HCT116 (cell line): Measurements from ENCODE around the gene FEV.

Source experiments
- CEBPB ChIP-seq: IDR thresholded peaks from 2 replicates; pipeline ENCODE4 v1.6.1; 2012; ENCODE audit warnings: low read depth
- CTCF ChIP-seq, 3 experiments: fragments of 200-600 bp in 1 of 3; sonication (generic) in 1 of 3; IDR thresholded peaks in 2 of 3; conservative IDR thresholded peaks in 1 of 3; 2 replicates each; pipeline ENCODE4 v1.5.1; 2012 to 2017; ENCODE audit warnings: low read depth in 2 of 3, low read length in 2 of 3, antibody characterized with exemption in 1 of 3, borderline replicate concordance in 1 of 3, control low read depth in 1 of 3, mild to moderate bottlenecking in 1 of 3, mixed read lengths in 1 of 3, mixed run types in 1 of 3, moderate library complexity in 1 of 3; ENCODE audit not compliant: insufficient read depth in 1 of 3
- EGR1 ChIP-seq: IDR thresholded peaks from 2 replicates; pipeline ENCODE4 v1.6.1; 2012; ENCODE audit warnings: low read depth
- ELF1 ChIP-seq: IDR thresholded peaks from 2 replicates; pipeline ENCODE4 v1.6.1; 2012; ENCODE audit warnings: low read depth, borderline replicate concordance
- EZH2 ChIP-seq: fragments of 200-600 bp; sonication (generic); IDR thresholded peaks from 2 replicates; pipeline ENCODE4 v1.6.1; 2017; ENCODE audit warnings: antibody characterized with exemption, mixed run types
- EZH2phosphoT487 ChIP-seq: fragments of 200-600 bp; IDR thresholded peaks from 2 replicates; pipeline ENCODE4 v1.6.1; 2018; ENCODE audit warnings: antibody characterized with exemption, borderline replicate concordance
- POLR2A ChIP-seq: IDR thresholded peaks from 2 replicates; pipeline ENCODE4 v1.7.0; 2011; ENCODE audit warnings: borderline replicate concordance; ENCODE audit not compliant: insufficient read depth, insufficient read length; ENCODE audit errors: extremely low read depth
- POLR2AphosphoS5 ChIP-seq: IDR thresholded peaks from 2 replicates; pipeline ENCODE4 v1.6.1; 2011; ENCODE audit warnings: mild to moderate bottlenecking, low read depth, low read length, moderate library complexity
- YY1 ChIP-seq: IDR thresholded peaks from 2 replicates; pipeline ENCODE4 v1.6.1; 2011; ENCODE audit warnings: low read length, low read depth, moderate library complexity, mild to moderate bottlenecking; ENCODE audit not compliant: insufficient replicate concordance; ENCODE audit errors: extremely low read depth

- TF ChIP-seq POLR2AphosphoS5 (no peak), EZH2 (no peak), CTCF (IDR thresholded peaks at IDR 0.05 in 2 of 3, conservative IDR thresholded peaks at IDR 0.05 in 1 of 3; ENCODE audit: borderline replicate concordance in 1 of 3, insufficient read depth in 1 of 3, low read depth in 2 of 3, low read length in 2 of 3) (no peak), CEBPB (no peak), POLR2A (no peak), YY1 (no peak), EGR1 (no peak), ELF1 (no peak), EZH2phosphoT487 (no peak)
Observed at GRCh38 chr2:218995561-218995960, 10.6 kb upstream of the FEV start.
